Renal cortical epithelial cell (primary cell): ENCODE measurements around the gene SPRY4. TPM values are rescaled to one million over a fixed set of nuclear protein-coding genes. Genes with fewer than 3 reads are reported as not detected.
"Not testable (repeated sequence)": the region's sequence is repeated elsewhere in the genome, so short reads cannot be mapped to it uniquely, and the experiment has no call there.

Experiments used
- DNase-seq: peaks from one replicate; pipeline ENCODE4 v3.0.0-alpha.2; 2011; ENCODE audit warnings: low read depth
- total RNA-seq: library from RNA; depleted of rRNA; stranded (reverse); fragments of >200 nt; gene quantifications from 2 replicates; pipeline ENCODE4 v1.2.3, GENCODE V29; 2014

Gene SPRY4
- 1.2 and 3.4 TPM in 2 replicates for total RNA-seq

GRCh38 chr5:142324871-142325724, at the start of gene SPRY4:
Gene SPRY4 (minus strand): TSS chr5:142325021. CDS start chr5:142315108, 9,913 bp downstream.
- DNase-seq = peak; percentile 94

DNA sequence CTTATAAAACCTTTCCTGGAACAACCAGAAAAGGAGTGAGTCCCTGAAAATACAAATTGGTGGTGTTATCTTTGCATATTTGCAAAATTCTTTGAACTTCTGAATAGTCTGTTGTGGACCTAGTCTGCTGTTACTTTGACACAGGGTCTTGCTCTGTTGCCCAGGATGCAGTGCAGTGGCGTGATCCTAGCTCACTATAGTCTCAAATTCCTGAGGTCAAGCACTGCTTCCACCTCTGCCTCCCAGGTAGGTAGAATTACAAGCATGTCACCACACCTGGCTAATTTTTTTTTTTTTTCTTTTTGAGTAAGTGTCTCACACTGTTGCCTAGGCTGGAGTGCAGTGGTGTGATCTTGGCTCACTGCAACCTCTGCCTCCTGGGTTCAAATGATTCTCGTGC, 43.7 kb upstream of the SPRY4 start:
- no peak for DNase-seq

DNA sequence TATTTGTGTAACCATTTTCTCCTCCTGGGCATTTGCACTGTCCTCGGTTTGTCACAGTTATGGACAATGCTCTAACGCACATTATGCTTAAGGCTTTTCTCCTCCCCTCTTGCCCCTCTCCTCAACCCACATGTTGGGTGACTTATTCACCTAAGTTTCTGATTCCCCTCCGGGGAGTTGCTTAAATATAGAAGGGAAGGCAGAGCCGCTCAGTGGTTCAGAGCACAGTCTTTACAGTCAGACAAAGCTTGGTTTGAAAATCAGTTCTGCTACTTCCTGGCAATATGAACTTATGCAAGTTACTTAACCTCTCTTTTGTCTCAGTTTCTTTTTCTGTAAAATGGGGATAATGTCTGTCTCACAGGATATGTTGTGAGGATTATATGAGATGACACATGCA, 41.2 kb upstream of the SPRY4 start:
- DNase-seq = no peak

DNA sequence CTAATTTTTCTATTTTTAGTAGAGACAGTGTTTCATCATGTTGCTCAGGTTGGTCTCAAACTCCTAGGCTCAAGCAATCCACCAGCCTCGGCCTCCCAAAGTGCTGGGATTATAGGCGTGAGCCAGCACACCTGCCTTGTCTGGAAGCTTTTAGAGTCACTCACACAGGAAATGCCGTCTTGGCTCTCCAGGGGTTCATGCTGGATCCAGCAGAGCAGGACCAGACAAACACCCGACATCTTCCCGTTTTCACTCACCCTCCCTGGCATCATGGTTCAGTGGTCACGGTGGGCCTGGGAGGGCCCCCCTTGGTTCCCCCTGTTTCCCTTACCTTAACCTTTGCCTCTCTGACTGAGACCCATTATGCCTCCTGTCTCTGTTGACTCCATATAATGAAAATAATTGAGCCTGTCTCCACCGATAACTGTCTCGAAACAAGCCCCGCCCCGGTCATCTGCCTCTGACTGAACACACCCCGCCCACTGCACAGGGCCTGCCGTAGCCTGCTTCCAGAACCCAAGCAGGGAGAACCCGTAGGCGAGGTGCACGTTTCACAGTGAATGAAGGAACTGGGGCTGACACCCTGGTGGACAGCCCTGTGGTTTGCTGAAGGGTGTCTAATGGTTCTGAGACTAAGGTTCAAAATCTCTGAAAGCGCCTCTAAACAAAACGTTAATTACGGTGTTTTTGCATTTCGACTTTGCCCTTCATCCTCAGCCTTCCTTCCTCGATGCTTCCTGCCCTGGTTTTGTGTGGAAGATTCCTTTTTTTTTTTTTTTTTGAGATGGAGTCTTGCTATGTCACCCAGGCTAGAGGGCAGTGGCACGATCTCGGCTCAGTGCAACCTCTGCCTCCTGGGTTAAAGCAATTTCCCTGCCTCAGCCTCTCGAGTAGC, 39.7 kb upstream of the SPRY4 start:
- DNase-seq = peak; percentile 66

DNA sequence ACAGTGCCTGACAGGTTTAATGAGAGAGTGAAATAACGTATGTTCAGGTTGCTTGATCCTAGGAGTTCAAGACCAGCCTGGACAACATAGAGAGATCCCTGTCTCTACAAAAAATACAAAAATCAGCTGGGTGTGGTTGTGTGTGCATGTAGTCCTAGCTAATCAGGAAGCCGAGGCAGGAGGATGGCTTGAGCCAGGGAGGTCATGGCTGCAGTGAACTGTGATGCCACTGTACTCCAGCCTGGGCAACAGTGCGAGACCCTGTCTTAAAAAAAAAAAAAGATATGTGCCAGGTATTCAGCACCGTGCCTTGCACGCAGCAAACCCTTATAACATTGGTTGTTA, 38.8 kb upstream of the SPRY4 start:
- no peak for DNase-seq

DNA sequence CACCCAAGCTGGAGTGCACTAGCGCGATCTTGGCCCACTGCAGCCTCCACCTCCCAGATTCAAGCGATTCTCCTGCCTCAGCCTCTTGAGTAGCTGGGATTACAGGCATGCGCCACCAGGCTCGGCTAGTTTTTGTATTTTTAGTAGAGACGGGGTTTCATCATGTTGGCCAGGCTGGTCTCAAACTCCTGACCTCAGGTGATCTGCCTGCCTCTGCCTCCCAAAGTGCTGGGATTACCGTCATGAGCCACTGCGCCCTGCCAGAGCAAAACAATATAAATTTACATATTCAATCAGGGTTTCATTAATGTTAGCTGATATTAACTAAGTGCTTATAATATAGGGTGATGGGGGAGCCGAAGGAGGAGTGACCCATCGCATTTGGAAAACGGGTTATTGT, 37.4 kb upstream of the SPRY4 start:
- DNase-seq = not testable (repeated sequence)

- DNase-seq = peak; percentile 48
Observed at GRCh38 chr5:142360607-142361120, 35.8 kb upstream of the SPRY4 start.

GRCh38 chr5:142360051-142360498, 35.3 kb upstream of the SPRY4 start:
- peak; percentile 61 for DNase-seq

GRCh38 chr5:142358648-142359047, 33.8 kb upstream of the SPRY4 start:
- no peak for DNase-seq

GRCh38 chr5:142358121-142358520, 33.3 kb upstream of the SPRY4 start:
- DNase-seq = no peak

DNA sequence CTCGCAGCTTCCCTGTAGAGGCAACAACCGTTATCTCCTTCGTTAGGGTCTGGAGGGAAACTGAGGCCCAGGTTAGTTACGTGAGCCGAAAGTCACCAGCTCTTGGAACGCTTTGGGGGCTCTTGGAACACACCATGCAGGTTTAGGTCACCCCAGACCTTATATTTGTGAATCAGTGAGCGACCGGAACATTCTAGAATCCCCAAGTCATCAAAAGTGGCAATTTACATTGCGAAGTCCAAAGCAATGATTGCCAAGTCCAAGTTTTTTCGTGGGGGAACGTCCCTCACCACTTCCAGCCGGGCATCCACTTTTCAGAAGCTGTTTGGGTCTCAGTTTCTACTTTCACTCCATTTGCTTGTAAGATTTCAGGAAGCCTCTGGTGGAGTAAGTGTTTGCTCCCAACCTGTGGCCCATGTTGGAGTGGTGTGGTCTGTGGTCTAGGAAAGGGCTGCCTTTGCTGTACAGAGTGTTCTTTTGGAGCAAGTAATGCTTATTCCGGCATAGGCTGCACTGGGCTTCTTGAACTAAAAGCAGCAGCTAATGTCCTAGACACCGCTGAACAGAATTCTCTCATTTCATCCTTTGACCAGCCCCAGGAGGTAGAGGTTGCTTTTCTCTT, 32.8 kb upstream of the SPRY4 start:
- no peak for DNase-seq

DNA sequence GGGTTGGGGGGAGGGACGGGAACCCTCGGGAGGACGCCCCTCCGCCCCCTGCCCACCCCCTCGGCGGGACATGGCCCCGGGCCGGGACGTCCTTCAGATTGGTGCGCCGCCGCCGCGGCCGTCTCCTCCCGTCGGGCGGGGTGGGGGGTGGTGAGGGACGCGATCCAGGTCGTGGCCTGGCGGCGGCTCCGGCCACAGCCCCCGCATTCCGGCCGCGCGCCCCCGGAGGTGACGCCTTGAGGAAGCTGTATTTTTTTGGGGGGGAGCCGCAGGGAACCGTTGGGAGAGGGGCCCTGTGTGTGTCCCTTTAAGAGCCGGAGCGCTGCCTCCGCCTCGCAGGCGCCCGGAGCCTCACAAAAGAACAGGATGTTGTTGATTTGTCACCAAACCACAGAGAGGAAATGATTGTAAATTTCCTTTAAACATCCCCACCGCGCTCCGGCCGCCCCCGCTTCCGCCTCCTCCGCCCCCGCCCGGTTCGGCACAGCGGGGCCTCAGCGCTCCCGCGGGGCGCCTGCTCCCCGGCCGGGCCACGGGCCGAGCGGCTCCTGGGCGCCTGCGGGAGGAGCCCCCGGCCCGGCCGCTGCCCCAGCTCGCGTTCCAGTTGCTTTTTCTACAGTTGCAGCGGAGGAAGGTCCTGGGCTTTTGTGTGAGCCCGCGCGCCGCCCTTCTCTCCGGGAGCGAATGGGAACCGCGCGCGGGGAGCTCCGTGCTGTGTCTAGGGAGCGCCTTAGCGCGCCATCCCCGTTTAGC, 32.1 kb upstream of the SPRY4 start:
- DNase-seq = peak; percentile 86

DNA sequence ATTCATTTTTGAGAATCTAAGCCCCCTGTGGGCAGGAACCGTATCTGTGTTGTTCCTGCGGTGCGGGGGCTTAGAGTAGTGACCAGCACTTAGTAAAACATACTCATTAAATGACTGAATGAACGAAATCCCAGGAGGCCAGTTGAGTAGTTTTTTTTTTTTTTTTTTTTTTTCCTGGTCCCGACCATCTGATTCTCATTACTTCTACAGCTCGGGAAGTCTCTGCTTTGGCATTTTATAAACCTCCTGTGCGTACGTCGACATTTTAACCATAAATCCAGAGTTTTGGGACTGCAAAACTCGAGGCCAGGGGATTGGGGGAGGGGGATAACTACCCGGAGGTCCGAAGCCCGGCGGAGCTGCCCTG, 31.5 kb upstream of the SPRY4 start:
- peak; percentile 41 for DNase-seq

- DNase-seq = no peak
Observed at GRCh38 chr5:142353071-142353472, 28.3 kb upstream of the SPRY4 start.

DNA sequence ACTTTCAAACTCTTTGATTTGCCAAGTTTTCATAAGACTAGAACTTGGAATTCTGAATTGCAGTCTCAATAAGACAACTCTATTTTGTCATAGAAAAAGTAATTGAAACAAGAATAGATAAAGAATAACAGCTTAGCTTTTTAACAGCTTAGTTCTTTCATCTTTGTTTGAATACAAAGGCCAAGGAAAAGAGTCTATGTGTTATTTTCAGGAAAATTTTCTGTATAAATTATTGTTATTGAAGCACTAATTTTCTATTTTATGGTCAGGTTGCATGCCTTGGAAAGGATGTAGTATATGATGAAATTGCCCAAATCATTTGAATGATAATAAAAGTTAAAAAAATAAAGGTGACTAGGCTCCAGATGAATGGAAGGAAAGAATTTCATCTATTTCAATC, 25.2 kb upstream of the SPRY4 start:
- DNase-seq = no peak

DNA sequence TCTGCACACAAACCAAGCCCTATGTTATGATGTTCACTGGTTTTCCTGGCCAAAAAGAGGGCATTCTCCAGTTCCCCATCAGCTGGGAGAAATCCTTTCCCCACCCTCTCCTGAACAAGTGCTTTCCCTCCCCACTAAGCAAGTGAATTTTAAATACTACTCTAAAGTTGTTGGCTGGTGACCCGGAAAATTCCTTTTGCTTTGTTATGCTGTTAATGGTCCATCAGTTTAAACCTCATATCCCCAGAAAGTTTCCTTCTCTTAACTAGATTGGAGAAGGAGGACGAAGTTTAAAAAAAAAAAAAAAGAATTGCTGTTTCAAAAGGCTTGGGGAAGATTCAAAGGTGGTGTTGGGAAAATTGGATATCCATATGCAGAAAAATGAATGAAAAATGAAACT, 21.9 kb upstream of the SPRY4 start:
- DNase-seq = peak; percentile 88

GRCh38 chr5:142344915-142345314, 20.1 kb upstream of the SPRY4 start:
- not testable (repeated sequence) for DNase-seq

- DNase-seq = no peak
Observed at GRCh38 chr5:142343531-142343930, 18.7 kb upstream of the SPRY4 start.

DNA sequence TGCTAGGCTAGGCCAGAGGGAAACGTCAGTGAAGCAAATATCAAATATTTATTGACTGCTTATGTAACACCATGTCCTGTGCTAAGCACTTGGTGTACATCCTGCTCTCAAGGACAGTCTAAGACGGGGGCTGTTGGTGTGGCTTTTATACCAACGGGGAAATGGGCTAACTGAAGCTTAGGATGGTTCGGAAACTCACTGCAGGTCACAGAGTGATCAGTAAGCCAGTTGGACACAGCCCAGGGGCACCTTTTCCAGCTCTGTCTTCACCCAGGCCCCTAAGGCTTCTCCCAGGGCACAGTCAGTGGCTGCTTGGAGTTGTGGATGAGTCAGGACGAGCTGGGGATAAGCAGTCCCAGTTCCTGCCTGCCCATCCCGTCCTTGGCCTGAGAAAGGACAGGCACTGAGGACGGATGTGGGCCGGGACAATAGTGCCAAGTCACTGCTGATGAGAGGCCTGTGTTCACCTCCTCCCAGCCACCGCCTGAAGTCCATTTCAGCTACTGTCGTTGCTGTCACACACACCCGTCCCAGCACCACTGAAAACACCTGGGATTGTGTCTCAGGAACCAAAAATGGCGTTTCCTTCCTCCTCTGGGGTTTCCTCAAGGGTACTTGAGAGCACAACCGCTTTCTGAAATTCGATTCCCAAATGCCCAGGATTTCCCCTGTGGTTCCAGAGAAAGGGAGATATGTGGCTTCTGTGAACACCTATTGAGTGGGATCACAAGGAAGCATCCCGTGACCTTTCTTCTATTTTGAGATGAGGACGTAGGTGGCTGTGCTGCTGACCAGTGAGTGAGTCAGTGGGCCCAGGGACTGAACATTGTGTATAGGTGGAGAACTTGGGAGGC, 17.5 kb upstream of the SPRY4 start:
- DNase-seq = no peak

DNA sequence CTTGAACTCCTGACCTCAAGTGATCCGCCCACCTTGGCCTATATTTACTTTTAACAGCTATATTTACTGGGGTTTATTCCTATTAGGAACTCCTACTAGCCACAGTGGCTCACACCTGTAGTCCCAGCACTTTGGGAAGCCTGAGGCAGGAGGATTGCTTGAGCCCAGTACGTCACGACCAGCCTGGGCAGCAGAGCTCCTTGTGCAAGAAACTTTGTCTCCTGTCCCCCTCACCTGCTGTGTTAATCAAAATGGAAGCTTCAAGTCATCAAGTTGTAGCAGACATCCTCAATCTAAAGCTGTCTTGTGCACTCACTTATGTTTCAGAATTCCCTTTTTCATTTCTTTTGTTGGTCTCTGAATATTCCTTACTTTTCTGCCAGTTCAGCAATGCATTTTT, 15.0 kb upstream of the SPRY4 start:
- DNase-seq = no peak
